GM21619 (cell line): ENCODE data around the gene DNM2.

Experiments used
- ATAC-seq: cut with Tn5 transposase; IDR thresholded peaks from one replicate; pipeline ENCODE4 v1.9.1; 2021; ENCODE audit not compliant: unreplicated experiment

DNM2 gene

GRCh38 chr19:10769533-10770491, 51.9 kb downstream of the DNM2 start:
- no peak for ATAC-seq

GRCh38 chr19:10773969-10774368, 56.1 kb downstream of the DNM2 start:
- ATAC-seq: no peak

DNA sequence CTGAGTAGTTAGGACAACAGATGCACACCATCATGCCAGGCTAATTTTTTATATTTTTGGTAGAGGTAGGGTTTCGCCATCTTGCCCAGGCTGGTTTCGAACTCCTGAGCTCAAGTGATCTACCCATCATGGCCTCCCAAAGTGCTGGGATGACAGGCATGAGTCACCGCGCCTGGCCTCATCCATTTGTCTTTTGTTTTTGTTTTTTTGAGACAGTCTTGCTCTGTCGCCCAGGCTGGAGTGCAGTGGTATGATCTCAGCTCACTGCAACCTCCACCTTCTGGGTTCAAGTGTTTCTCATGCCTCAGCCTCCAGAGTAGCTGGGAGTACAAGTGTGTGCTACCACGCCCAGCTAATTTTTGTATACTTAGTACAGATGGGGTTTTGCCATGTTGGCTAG, 57.0 kb downstream of the DNM2 start:
- no peak for ATAC-seq

- no peak for ATAC-seq
These were observed 59.2 kb downstream of the DNM2 start for GRCh38 chr19:10776900-10777650.

DNA sequence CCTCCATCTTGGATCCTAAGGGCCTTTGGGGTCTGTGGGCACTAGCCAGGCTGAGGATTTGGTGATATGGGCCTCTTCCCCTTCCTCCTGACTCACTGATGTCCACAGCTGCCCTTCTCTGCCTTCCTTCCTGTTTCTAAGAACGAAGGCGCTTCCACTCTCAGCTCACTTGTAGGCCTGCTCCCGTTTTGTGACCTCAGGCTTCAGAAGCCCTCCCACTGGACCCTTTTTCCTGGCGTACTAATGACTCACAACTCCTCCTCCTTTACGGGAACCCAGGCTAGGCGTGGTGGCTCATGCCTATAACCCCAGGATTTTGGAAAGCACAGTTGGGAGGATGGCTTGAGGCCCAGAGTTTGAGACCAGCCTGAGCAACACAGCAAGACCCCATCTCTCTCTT, 62.5 kb downstream of the DNM2 start:
- ATAC-seq: no peak

- ATAC-seq: no peak
These were observed 64.9 kb downstream of the DNM2 start for GRCh38 chr19:10782795-10783194.

- no peak for ATAC-seq
These were observed 66.4 kb downstream of the DNM2 start for GRCh38 chr19:10784257-10784656.

DNA sequence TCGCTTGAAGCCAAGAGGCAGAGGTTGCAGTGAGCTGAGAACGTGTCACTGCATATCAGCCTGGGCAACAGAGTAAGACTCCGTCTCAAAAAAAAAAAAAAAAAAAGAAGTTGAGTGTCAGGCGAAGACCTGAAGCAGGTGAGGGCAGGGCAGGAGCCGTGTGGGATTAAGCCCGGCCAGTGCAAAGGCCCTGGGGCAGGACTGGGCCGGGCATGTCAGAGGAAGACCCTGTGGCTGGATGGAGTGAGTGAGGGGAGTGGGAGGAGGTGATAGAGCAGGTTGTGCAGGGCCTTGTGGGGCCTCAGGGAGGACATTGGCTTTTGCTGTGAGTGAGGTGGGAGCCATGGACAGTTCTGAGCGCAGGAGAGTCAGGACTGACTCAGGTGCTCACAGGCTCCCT, 70.3 kb downstream of the DNM2 start:
- ATAC-seq: no peak

DNA sequence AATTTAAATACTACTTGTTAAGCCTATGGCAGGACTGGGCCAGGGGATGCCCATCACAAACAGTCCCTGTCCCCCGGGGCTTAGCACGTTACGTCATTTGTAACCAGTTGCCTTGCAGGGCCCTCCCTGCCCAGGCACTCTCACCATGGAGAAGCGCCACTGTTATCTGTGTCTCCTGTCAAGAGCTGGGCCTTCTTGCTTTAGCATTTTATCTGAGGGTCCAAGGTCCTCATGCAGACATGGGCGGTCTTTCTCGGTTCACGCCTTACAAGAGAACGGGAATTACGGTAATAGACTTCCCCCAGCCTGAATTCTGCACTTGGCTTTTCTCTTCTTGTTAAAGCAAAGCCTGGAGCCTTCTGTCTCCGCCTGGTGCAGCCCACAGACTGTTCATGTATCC, 72.0 kb downstream of the DNM2 start:
- ATAC-seq: no peak

DNA sequence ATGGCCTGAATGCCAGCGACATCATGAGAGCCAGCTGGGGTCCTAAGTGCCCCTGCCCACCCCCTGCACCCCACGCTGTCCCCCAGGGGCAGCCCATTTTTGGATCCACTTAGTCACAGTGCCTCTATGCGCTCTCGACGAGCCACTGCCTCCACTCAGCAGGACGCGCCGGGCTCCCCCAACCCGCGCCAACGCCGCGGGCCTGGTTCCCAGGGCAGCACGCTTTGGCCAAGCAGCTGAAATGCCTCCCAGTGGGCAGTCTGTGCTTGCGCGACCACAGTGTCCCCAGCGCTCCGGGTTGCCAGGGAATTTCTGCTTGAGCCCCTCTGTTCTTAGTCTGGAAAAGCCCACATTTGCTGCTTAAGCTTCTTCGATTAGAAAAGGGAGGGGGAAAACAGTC, 78.8 kb downstream of the DNM2 start:
- ATAC-seq: no peak

DNA sequence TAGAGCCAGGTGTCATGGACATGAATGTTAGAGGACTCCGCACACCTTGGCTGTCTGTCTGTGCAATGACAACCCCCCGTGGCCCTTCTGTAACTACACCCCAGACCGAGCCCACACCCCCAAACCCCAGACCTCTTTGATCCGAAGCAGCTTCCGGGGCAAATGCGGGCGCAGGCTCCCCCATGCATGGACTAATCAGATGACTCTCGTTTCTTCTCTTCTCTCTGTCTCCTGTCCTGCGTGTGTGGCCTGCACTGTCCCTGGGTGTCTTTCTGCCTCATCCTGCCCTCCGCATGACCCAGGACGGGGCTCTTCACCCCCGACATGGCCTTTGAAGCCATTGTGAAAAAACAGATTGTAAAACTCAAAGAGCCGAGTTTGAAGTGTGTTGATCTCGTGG, 79.2 kb downstream of the DNM2 start:
- no peak for ATAC-seq

DNA sequence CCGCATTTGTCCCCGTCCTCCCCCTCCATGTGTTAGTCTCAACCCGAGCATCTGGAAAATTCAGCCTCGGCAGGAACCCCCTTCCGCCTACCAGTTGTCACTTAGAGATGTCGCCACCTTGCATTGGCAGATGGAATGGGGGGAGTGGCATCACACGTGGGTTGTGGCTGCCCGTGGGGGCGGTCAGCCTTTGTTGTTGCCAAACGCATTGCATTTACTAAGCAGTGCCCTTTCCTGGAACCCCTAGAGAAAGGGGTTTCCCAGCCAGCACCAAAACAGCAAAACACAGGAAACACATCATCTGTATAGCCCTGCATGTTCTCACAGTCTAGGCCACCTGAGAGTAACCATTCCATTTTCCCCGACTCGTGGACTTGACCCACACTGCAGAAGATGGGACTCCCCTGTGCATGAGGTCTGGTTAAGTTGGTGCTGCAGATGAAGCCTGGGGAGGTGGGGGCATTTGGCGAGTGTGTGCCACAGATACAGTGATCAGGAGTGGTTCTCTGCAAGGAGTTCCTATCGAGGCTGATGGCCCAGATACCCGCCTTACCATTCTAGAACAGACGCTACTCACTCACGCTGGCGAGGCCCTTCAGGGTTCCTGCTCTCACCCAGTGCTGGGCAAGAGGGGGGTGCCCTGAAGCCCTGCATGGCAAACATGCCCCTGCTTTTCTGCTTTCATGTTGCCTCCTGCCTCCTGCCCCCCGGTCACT, 79.8 kb downstream of the DNM2 start:
- no peak for ATAC-seq

- ATAC-seq: no peak
These were observed 82.6 kb downstream of the DNM2 start for GRCh38 chr19:10800488-10800887.

GRCh38 chr19:10802479-10802878, 84.6 kb downstream of the DNM2 start:
- ATAC-seq: no peak

- ATAC-seq: no peak
These were observed 85.4 kb downstream of the DNM2 start for GRCh38 chr19:10803252-10803651.

DNA sequence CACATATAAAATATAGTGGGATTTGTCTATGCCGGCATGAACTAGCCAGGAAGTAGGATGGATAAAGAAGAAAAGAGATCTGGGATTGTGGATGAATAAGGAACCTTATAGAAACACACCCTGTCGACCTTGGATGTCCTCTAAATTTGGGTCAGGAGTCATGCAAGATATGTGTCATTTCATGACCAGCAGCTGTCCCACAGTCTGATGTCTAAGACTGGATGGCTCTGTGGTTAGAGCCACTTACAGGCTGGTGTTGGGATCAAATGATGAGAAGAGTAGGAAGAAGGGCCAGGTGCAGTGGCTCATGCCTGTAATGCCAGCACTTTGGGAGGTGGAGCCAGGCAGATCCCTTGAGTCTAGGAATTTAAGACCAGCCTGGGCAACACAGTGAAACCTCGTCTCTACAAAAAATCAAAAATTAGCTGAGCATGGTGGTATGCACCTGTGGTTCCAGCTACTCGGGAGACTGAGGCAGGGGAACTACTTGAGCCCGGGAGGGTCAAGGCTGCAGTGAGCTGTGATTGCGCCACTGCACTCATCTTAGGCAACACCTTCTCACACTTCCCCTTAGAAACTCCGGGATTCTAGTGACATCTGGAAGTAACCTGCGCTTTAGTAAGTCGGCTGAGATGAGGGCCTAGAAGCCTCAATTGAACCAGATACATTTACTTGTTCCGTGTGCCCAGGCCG, 87.3 kb downstream of the DNM2 start:
- ATAC-seq: no peak

DNA sequence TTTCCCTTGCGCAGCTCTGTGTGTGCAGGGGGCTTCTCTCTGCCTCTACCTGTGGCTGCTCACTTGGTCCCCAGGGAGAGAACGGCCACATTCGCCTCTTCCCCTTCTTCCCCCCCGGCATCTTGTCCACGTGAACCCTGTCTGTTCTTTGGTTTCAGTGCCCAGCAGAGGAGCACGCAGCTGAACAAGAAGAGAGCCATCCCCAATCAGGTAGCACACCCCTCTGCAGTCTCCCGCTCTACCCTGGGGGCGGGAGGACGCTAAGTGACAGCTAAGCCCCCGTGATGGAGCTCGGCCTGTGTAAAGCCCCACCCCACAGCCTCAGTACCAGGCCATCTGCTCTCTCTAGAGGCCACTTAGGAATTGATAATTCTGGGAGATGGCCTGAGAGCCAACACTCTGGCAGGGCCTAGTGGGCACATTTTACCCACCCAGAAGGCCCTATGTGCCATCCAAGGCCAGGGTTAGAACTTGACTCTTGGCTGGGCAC, 87.9 kb downstream of the DNM2 start:
- no peak for ATAC-seq

DNA sequence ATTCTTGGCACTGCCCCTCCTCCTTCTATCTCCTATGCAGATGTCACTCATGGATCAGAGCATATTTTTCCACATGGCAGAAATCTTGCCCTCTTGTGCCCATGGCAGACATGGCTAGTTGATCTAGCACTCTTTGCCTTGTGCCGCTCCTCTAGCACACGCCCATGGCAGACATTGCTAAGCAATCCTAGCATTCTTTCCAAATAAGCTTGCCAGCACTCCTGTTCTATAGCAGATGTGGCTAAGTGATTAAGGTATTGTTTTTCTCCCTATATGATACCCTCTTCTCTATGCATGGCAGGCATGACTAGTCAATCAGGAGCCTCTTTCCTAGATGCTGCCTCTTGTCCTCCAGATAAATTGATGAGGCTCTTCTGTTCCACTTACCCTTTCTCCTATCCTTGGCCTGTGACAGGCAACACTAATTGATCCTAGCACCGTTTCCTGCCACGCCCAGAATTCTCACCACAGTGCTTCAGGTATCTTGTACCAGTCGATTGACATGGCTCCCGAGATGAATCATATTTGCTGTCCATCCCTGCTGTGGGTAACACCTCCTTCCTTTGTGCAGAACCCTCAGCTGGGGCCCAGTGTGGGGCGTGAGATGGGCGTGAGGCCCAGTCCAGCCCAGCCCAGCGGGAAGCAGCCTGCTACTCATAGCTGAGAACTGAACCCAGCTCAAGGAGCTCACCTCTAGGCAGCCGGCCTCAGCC, 91.2 kb downstream of the DNM2 start:
- ATAC-seq: no peak

- ATAC-seq: no peak
These were observed 91.9 kb downstream of the DNM2 start for GRCh38 chr19:10809651-10810285.
